MCF 10A (cell line): ENCODE results near the gene ZAR1L. TPM values are rescaled to one million over a fixed set of nuclear protein-coding genes. Genes with fewer than 3 reads are reported as not detected.
"Not testable (repeated sequence)": the region's sequence is repeated elsewhere in the genome, so short reads cannot be mapped to it uniquely, and the experiment has no call there.

Experiments used
- Bru-seq: library from RNA; stranded (reverse); fragments of 400-500 nt; gene quantifications from one replicate; lab custom pipeline; 2021; lab: Mats Ljungman, UMichigan
- BruChase-seq, 2 experiments: library from RNA; stranded (reverse); fragments of 400-500 nt; gene quantifications; one replicate each; lab custom pipeline; 2021; lab: Mats Ljungman, UMichigan
- BruUV-seq: library from RNA; stranded (reverse); fragments of 400-500 nt; replicated peaks from 2 replicates; lab custom pipeline; 2021; lab: Mats Ljungman, UMichigan
- CTCF ChIA-PET: fragments of 300-600 bp; sonication (Branson Sonifier 250); formaldehyde crosslinking; extraction: SDS; loops from one replicate; lab custom pipeline; 2021; ENCODE audit warnings: antibody characterized with exemption, inconsistent platforms; lab: Yijun Ruan, JAX
- POLR2A ChIA-PET: fragments of 300-600, 350-650 bp; sonication (Branson Sonifier 250); formaldehyde crosslinking; extraction: SDS; loops from one replicate; lab custom pipeline; 2020; ENCODE audit warnings: antibody characterized with exemption, inconsistent platforms; lab: Yijun Ruan, JAX
- DNase-seq: peaks from one replicate; pipeline ENCODE4 v3.0.0-alpha.2; 2018; ENCODE audit not compliant: unreplicated experiment
- H3K27ac Mint-ChIP-seq: one replicate; pipeline ENCODE4 v1.8.0; 2022; ENCODE audit warnings: mild to moderate bottlenecking, low read depth, mixed read lengths; ENCODE audit not compliant: unreplicated experiment
- H3K27me3 Mint-ChIP-seq: one replicate; pipeline ENCODE4 v1.8.0; 2022; ENCODE audit warnings: mixed read lengths; ENCODE audit not compliant: insufficient read depth, unreplicated experiment
- H3K36me3 Mint-ChIP-seq: one replicate; pipeline ENCODE4 v1.8.0; 2022; ENCODE audit warnings: mild to moderate bottlenecking, moderate library complexity, mixed read lengths; ENCODE audit not compliant: insufficient read depth, unreplicated experiment
- H3K4me1 Mint-ChIP-seq: one replicate; pipeline ENCODE4 v1.8.0; 2022; ENCODE audit warnings: mixed read lengths; ENCODE audit not compliant: insufficient read depth, unreplicated experiment
- H3K4me3 Mint-ChIP-seq: one replicate; pipeline ENCODE4 v1.8.0; 2022; ENCODE audit warnings: mild to moderate bottlenecking, moderate library complexity, mixed read lengths; ENCODE audit not compliant: unreplicated experiment
- H3K9me3 Mint-ChIP-seq: one replicate; pipeline ENCODE4 v1.8.0; 2022; ENCODE audit warnings: mixed read lengths; ENCODE audit not compliant: unreplicated experiment
- intact Hi-C: fragments of 100-400 bp; cut with micrococcal nuclease; formaldehyde crosslinking; loops from 2 replicates; pipeline ENCODE4 v1.14.1; 2022
- long read RNA-seq: library from polyadenylated mRNA; stranded (forward); transcript quantifications from one replicate; pipeline ENCODE4 v2.0.0, GENCODE V29; 2022
- total RNA-seq: library from RNA; stranded (reverse); gene quantifications from 2 replicates; pipeline ENCODE4 v1.2.3, GENCODE V29; 2022
- TF ChIP-seq, protein P1 (sequence below): fragments of 200-600 bp; IDR thresholded peaks from one replicate; pipeline ENCODE4 v1.8.0; 2022; ENCODE audit warnings: antibody characterized with exemption, mild to moderate bottlenecking; ENCODE audit not compliant: unreplicated experiment

ZAR1L gene, protein sequence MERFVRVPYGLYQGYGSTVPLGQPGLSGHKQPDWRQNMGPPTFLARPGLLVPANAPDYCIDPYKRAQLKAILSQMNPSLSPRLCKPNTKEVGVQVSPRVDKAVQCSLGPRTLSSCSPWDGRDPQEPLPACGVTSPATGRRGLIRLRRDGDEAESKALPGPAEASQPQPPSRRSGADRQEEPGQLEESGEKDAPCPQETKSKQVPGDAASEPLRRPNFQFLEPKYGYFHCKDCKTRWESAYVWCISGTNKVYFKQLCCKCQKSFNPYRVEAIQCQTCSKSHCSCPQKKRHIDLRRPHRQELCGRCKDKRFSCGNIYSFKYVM
- not detected in 2 replicates for total RNA-seq
- Bru-seq, nascent RNA = percentile 18 among the genes with signal in this experiment
- percentile 26 among the genes with signal in this experiment for BruChase-seq, experiment 1, labeled RNA remaining after a 6-hour chase
- BruChase-seq, experiment 2, labeled RNA remaining after a 2-hour chase = percentile 15 among the genes with signal in this experiment
- long read RNA-seq = 0 reads

DNA sequence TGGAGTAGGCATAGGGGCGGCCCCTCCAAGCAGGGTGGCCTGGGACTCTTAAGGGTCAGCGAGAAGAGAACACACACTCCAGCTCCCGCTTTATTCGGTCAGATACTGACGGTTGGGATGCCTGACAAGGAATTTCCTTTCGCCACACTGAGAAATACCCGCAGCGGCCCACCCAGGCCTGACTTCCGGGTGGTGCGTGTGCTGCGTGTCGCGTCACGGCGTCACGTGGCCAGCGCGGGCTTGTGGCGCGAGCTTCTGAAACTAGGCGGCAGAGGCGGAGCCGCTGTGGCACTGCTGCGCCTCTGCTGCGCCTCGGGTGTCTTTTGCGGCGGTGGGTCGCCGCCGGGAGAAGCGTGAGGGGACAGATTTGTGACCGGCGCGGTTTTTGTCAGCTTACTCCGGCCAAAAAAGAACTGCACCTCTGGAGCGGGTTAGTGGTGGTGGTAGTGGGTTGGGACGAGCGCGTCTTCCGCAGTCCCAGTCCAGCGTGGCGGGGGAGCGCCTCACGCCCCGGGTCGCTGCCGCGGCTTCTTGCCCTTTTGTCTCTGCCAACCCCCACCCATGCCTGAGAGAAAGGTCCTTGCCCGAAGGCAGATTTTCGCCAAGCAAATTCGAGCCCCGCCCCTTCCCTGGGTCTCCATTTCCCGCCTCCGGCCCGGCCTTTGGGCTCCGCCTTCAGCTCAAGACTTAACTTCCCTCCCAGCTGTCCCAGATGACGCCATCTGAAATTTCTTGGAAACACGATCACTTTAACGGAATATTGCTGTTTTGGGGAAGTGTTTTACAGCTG lies at the start of gene ZAR1L, which contains the start of gene BRCA2:
Gene ZAR1L (minus strand): TSS at position 126 of the 790 bp plus-strand sequence. CDS start 3,438 bp downstream, outside the sequence.
Gene BRCA2 (plus strand): TSS at position 271 of the 790 bp plus-strand sequence. CDS start 953 bp downstream, outside the sequence.
- ChIA-PET POLR2A (interaction anchor here (0.6 to 4.8 kb wide), 16 partner anchors 13 to 969 kb away, joined by 3 to 19 read pairs (median 4); partner anchors contain the start of gene FRY), CTCF (interaction anchor here (0.7 to 2.1 kb wide), 9 partner anchors 12 to 410 kb away, joined by 3 to 12 read pairs (median 5); no protein-coding TSS in a partner anchor)
- intact Hi-C loops = no loop called here
- Mint-ChIP-seq H3K4me3 (peak within 1 kb of the TSS; percentile 90), H3K27me3 (no peaks in the 10 kb centered on the region), H3K4me1 (no peaks in the 10 kb centered on the region), H3K27ac (peak within 1 kb of the TSS; percentile 98), H3K9me3 (no peaks in the 10 kb centered on the region), H3K36me3 (no peaks in the 10 kb centered on the region)
- TF ChIP-seq, protein P1, sequence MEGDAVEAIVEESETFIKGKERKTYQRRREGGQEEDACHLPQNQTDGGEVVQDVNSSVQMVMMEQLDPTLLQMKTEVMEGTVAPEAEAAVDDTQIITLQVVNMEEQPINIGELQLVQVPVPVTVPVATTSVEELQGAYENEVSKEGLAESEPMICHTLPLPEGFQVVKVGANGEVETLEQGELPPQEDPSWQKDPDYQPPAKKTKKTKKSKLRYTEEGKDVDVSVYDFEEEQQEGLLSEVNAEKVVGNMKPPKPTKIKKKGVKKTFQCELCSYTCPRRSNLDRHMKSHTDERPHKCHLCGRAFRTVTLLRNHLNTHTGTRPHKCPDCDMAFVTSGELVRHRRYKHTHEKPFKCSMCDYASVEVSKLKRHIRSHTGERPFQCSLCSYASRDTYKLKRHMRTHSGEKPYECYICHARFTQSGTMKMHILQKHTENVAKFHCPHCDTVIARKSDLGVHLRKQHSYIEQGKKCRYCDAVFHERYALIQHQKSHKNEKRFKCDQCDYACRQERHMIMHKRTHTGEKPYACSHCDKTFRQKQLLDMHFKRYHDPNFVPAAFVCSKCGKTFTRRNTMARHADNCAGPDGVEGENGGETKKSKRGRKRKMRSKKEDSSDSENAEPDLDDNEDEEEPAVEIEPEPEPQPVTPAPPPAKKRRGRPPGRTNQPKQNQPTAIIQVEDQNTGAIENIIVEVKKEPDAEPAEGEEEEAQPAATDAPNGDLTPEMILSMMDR = no peak
- DNase-seq = peak; percentile 86
- no TSS peak for BruUV-seq

DNA sequence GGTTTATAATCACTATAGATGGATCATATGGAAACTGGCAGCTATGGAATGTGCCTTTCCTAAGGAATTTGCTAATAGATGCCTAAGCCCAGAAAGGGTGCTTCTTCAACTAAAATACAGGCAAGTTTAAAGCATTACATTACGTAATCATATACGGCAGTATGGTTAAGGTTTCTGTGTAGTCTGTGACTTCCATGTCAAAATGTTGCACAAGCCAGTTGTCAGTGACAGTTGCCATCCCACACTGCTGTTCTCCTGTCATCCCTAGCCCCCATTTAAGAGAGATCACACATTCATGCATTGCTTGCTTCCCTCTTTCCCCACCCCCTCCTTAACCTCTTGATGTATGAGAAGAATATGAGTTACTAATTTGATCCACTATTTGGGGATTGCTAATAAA lies 47.4 kb upstream of the ZAR1L start:
- Mint-ChIP-seq H3K9me3 (no peaks in the 10 kb centered on the region), H3K27me3 (no peaks in the 10 kb centered on the region), H3K36me3 (peaks cover 9% of the 10 kb centered on the region), H3K4me3 (no peak overlapping the region), H3K4me1 (peaks cover 5% of the 10 kb centered on the region), H3K27ac (no peak overlapping the region)
- DNase-seq = no peak
- CTCF ChIA-PET = interaction anchor here (0.7 kb wide), 1 partner anchor 1717 kb away, joined by 3 read pairs; no protein-coding TSS in a partner anchor
- no TSS peak for BruUV-seq
- POLR2A ChIA-PET = interaction anchor here (0.6 to 1.1 kb wide), 3 partner anchors 12 to 190 kb away, joined by 3 read pairs; no protein-coding TSS in a partner anchor
- TF ChIP-seq, protein P1 = no peak
- intact Hi-C loops = no loop called here

- POLR2A ChIA-PET = interaction anchor here (0.7 kb wide), 1 partner anchor 14 kb away, joined by 3 read pairs; no protein-coding TSS in a partner anchor
- DNase-seq, intact Hi-C loops, H3K4me3 Mint-ChIP-seq, BruUV-seq, H3K9me3 Mint-ChIP-seq, H3K27me3 Mint-ChIP-seq, H3K4me1 Mint-ChIP-seq, H3K27ac Mint-ChIP-seq, CTCF ChIA-PET: not testable (repeated sequence)
- H3K36me3 Mint-ChIP-seq = peaks cover 14% of the 10 kb centered on the region
Observed at GRCh38 chr13:32355935-32356334, 40.8 kb upstream of the ZAR1L start.

DNA sequence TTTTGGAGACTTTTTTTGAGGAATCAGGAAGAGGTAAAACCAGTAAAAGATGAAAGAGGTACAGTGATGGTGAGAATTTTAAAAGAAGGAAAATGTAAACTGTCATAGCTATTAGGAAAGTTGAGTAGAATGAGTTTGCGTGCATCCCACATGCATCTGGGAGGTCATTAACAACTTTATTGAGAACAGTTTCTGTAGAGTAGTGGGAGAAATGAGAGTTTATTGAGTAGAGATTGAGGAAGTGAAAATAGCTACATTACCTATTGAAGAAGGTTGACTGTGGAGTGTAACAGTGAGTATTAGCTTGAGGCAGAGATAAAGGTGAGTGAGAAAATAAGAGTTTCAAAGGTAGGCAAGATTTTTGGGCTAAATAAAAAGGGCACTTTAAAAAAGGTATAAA lies 38.9 kb upstream of the ZAR1L start:
- no peak overlapping the region for H3K27ac Mint-ChIP-seq
- no peaks in the 10 kb centered on the region for H3K27me3 Mint-ChIP-seq
- H3K4me3 Mint-ChIP-seq = no peak overlapping the region
- DNase-seq = no peak
- no peaks in the 10 kb centered on the region for H3K9me3 Mint-ChIP-seq
- POLR2A ChIA-PET = no interaction called here
- BruUV-seq = no TSS peak
- peaks cover 15% of the 10 kb centered on the region for H3K36me3 Mint-ChIP-seq
- intact Hi-C loops = no loop called here
- no peaks in the 10 kb centered on the region for H3K4me1 Mint-ChIP-seq
- CTCF ChIA-PET = no interaction called here
- TF ChIP-seq, protein P1 = no peak

DNA sequence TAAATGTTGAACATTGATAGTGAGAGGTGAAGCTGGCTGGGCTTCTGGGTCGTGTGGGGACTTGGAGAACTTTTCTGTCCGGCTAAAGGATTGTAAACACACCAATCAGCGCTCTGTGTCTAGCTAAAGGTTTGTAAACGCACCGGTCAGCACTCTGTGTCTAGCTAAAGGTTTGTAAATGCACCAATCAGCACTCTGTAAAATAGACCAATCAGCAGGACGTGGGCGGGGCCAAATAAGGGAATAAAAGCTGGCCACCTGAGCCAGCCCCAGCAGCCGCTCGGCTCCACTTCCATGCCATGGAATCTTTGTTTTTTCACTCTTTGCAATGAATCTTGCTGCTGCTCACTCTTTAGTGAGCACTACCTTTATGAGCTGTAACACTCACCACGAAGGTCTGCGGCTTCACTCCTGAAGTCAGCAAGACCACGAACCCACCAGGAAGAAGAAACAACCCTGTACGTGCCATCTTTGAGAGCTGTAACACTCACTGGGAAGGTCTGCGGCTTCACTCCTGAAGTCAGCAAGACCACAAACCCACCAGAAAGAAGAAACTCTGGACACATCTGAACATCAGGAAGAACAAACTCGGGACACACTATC lies 35.8 kb upstream of the ZAR1L start:
- H3K36me3 Mint-ChIP-seq = peaks cover 16% of the 10 kb centered on the region
- BruUV-seq, intact Hi-C loops: not testable (repeated sequence)

More for the DNA sequence above, 35.8 kb upstream of the ZAR1L start:
- H3K27me3 Mint-ChIP-seq, H3K4me1 Mint-ChIP-seq, H3K4me3 Mint-ChIP-seq, H3K27ac Mint-ChIP-seq, H3K9me3 Mint-ChIP-seq, DNase-seq, CTCF ChIA-PET: not testable (repeated sequence)
- POLR2A ChIA-PET = interaction anchor here (0.9 kb wide), 1 partner anchor 12 kb away, joined by 3 read pairs; no protein-coding TSS in a partner anchor
